OCI-M2 (cell line): ENCODE data around the gene NKAIN2.
"Not testable (repeated sequence)": the region's sequence is repeated elsewhere in the genome, so short reads cannot be mapped to it uniquely, and the experiment has no call there.

Experiments used
- DNase-seq: peaks from one replicate; lab custom pipeline; 2025; ENCODE audit not compliant: unreplicated experiment; lab: John Stamatoyannopoulos, UW

Gene NKAIN2

DNA sequence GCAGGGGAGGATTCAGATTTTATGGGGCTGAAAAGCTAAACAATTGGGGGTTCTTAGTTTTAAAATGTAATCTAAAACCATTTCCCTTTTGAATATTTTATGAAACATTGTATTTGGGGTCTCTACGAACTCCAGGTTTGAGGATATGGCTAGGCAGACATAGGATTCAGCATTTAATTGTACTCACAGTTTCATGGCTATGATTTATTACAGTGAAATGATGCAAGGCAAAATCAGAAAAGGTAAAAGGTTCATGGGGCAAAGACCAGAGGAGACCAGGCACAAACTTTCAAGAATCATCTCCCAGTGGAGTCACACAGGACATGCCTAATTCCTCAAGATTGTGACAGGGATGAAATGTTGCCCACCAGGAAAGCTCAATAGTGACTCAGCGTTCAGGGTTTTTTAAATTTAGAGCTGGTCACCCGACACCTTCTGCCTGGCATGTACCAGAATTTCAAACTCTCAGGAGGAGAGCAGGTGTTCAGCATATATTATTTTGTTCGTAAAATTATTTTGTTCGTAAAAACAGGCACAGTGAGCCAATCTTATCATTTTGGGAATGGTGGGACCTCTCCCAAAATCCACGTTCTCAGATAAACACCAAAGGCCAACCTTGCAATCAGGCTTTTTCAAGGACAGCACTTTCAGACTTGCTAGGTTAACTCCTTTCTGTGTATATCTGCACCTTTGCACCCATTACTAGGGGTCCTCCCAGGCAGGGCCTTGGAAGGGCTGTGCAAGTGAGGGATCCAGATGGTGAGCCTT lies 270.3 kb downstream of the NKAIN2 start:
- DNase-seq, result no peak

DNA sequence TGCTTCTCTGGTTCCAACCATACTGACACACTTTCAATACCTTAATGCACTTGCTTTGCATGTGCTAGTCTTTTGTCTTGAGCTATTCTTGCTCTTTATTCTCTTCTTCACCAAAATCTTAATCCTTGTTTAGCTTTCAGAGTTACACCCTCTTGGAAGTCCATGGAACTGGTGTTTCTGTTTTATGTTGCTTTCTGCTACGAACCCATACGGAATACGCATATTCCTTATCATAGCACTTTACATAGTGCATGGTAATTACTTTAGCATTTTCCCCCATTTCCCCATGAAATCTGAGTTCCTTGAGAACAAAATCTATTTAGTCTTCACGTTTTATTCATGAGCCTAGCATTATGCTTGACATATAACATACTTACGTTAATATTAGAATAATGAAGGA lies 270.9 kb downstream of the NKAIN2 start:
- no peak for DNase-seq

GRCh38 chr6:124076336-124077048 lies 272.8 kb downstream of the NKAIN2 start:
- DNase-seq, result no peak

DNA sequence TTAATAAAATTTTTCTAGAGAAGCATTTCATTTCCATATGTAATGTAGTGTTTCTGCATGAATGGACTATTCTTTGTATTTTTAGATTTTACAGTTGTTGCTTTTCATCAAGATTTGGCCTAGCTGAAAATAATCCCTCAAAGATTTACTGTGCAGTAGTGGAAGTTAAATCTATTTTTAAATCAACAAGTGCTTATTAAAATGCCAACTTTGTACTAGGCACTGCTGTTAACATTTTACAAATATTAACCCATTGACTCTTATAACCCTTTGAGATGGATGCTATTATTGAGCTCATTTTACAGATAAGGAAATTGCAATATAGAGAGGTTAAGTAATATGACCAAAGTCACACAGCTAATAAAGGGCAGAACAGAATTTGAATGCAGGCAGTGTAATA lies 274.5 kb downstream of the NKAIN2 start:
- no peak for DNase-seq

DNA sequence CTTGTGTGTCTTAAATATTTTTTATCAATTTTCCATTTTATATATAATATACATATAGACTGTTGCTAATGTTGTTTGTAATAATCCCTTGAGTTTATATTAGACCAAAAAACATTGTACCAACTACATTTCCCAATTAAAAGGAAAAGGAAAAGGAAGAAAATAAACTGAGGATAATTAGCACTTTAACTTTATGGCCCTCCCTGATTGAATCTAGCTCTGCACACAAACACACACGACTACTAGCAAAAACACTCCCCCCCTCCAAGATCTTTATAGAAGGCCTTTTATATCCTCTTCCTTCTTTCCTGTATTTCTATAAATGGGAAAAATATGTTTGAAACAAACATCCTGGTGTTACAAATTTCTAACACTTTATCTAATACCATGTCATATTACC lies 276.8 kb downstream of the NKAIN2 start:
- DNase-seq, result no peak

DNA sequence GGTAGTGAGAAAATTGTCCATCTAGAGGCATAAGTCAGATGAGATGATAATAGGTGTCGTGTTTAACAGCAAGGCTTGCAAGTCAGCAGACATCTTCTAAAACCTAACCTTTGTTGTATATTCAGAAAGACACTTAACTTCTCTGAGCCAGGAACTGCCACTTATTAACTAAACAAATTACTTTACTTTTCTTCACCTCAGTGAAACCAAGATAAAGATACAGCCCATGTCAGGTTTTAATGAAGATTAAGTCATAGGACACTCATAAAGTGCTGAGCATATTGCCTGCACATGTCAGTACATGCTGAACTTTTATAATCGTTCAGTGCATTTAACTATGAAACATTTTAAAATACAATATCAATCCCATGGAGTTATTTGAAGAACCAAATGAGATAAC lies 286.8 kb downstream of the NKAIN2 start:
- no peak for DNase-seq

- DNase-seq, result no peak
Measured at GRCh38 chr6:124099520-124099919, 295.9 kb downstream of the NKAIN2 start.

GRCh38 chr6:124110514-124110913 lies 306.8 kb downstream of the NKAIN2 start:
- DNase-seq, result no peak

- DNase-seq, result no peak
Measured at GRCh38 chr6:124119596-124119995, 315.9 kb downstream of the NKAIN2 start.

- DNase-seq, result no peak
Measured at GRCh38 chr6:124123617-124124209, 320.0 kb downstream of the NKAIN2 start.

DNA sequence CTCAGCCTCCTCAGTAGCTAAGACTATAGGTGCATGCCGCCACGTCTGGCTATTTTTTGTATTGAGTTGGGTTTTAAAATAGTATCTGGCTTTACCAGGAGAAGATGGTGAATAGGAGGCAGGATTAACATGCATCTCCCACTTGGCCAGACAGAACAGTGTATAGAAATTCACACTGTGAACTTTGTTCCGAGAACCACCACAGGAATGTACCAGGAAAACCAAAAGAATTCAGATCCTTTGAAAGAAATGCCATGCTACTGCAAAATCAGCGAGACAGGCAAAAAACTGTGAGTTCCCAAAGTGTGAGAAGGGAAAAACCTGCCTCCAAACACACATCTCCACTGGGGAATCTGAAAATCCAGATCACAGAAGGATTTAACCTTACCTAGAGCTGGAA lies 327.6 kb downstream of the NKAIN2 start:
- DNase-seq, result no peak

DNA sequence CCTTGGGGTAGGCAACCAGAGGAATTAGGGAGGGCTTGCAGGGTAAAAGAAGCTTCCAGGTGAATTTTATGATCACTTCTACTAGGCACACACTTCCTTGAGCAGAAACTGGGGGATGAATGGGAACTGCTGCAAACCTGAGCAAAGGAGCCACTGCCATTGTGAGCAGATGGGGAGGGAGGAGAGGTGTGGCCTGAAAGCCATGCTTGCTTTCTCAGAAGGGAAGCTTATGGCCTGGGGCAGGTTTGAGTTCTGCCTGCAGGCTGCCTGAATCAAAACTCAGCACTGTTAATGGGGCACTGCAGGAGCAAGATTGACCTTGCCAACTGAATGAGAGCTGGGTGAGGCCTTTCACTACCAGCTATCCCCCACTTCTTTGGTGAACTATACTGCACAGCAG lies 328.1 kb downstream of the NKAIN2 start:
- no peak for DNase-seq

GRCh38 chr6:124132256-124132655 lies 328.6 kb downstream of the NKAIN2 start:
- DNase-seq, result no peak

DNA sequence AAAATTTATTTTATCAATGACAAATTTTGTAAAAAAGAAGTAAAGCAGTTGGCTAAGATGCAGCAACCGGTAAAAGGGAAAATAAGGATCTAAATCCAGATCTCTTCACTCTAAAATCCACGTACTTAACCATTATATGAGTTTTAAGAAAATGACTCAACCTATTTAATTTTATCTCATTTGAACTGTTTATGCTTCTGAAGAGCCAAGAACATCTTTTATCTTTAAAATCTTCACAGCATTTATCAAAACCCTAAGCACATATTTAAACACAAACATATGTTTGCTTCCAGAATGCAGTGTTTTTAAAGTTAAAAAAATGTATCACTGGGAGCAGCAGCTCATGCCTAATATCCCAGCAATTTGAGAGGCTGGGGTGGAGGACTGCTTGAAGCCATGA lies 339.2 kb downstream of the NKAIN2 start:
- no peak for DNase-seq

- no peak for DNase-seq
Measured at GRCh38 chr6:124143435-124143834, 339.8 kb downstream of the NKAIN2 start.

DNA sequence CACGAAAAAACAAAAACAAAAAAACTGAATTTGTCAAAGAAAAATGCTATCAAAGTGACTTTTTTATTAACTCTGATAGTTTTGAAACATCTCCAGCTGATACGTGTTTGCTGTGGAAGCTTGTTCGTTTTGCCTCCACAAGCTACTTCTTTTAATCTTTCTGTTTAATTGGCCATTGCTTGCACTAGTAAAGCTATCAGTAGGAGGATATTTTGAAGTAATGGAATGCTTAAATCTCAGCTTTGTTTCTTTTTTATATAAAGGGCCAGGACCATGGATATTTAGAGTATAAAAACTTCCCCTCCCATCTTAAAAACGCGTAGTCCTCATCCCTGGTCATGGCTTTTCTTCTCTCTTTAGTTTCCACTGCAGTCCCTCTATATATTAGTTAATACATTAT lies 344.0 kb downstream of the NKAIN2 start:
- no peak for DNase-seq

DNA sequence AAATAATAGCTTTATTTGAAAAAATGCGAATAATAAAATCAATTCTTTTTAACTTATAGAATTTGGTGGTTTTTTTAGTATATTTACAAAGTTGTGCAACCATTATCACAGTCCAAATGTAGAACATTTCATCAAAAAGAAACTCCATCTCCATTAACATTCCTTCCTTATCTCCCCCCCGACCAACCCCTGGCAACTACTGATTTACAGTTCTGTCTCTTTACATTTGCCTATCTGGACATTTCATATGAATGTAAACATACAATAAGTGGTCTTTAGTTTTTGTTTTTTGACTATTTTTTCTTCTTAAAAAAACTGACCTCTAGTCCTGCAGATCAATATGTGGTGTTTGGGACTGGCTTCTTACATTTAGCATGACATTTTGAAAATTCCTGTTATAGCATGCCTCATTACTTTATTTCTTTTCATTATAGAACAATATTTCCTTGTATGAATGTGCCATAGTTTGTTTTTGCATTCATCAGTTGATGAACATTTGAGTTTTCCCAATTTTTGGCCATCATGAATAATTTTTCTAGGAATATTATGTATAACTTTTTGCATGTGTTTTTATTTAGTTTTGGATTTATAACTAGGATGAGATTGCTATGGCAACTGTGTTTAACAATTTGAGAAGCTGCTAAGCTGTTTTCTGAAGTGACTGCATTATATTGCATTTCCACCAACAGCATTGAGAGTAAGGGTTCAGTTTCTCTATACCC lies 344.7 kb downstream of the NKAIN2 start:
- DNase-seq, result no peak

- no peak for DNase-seq
Measured at GRCh38 chr6:124149646-124150045, 346.0 kb downstream of the NKAIN2 start.

- no peak for DNase-seq
Measured at GRCh38 chr6:124158024-124158423, 354.4 kb downstream of the NKAIN2 start.

DNA sequence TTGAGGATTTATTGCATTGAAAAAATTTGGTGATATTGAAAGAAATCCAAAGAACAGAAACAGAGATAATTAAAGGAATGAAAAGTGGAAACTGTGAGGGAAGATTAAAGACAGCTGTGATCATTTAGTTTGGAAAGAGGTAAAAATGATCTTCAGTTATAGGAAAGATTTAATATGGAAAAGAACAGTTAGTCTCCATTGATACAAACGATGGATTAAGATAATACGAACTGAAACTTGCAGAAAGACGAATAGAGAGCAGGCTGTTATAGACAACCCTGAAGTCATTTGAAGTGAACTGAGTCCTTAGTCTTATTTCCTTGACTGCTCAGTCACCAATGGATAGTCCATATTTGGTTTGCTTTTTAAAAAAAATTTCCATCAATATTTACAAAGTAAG lies 360.0 kb downstream of the NKAIN2 start:
- DNase-seq, result no peak

GRCh38 chr6:124164343-124164742 lies 360.7 kb downstream of the NKAIN2 start:
- no peak for DNase-seq

DNA sequence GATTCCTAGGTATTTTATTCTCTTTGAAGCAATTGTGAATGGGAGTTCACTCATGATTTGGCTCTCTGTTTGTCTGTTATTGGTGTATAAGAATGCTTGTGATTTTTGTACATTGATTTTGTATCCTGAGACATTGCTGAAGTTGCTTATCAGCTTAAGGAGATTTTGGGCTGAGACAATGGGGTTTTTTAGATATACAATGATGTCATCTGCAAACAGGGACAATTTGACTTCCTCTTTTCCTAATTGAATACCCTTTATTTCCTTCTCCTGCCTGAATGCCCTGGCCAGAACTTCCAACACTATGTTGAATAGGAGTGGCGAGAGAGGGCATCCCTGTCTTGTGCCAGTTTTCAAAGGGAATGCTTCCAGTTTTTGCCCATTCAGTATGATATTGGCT lies 363.6 kb downstream of the NKAIN2 start:
- not testable (repeated sequence) for DNase-seq
